ENCODE measurements around the gene BOC.

Gene BOC

DNA sequence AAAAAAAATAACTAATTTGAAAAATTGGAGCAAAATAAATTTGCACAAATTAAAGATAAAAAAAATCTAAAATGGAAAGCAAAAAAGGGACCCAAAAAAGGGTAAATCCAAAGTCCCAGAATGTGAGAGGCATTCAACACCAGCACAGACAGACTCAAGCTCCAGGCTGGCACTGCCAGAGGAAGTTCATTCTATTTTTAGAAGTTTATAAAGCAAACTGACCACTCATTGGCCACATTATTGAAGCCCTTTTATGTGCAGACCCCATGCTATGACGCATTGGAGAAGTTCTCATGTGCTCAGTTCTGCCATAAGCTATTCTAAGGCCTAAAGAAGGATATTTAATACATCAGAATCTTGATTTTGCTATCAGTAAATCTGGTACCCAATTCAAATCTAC, 17.6 kb upstream of the BOC start:
- no peak for DNase-seq (ENCODE audit: low read depth)

DNA sequence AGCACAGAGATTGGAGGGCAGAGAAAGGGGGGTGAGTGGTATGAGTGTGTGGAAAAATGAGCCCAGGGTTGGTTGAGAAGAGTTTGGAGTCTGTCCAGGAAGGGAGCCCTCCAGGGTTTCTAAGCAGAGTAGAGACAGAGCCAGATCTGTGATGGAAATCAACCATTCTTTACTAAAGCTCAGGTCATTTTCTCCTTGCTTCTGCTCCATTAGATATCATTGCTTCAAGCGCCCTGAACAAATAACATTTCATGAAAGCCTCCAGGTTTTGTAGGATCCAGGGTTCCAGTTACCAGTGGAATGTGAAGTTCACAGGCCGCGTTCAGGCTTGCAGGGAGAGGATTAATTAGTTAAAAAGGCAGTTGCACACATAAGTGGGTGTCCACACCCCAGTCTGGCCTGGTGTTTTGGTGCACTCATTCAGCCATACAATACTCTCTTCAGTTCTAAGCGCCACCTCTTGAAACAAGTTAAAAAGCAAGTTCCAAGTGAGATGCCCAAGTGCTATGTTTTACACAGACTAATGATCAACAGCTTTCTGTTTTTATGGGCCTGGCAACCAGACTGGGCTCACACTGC, 16.4 kb upstream of the BOC start:
- no peak for DNase-seq (ENCODE audit: low read depth)

DNA sequence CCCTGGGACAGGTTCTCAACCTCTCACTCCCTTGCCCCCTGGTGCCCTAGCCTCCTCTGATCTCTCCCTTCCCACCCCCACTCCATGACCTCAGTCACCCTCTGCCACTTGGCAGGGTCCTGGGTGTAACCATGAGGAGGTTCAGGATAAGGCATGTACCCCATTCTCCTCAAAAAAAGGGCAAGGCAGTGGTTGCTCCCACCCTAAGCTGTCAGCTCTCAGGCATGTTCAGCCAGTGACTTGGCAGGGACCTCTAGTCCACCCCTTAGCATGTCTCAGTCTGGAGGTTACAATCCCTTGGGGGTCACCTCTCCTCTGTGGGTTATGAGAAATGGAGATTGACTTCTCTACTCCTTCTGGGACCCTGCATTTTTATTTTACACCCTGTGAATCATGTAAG, 11.0 kb upstream of the BOC start:
- DNase-seq (ENCODE audit: low read depth) = no peak

DNA sequence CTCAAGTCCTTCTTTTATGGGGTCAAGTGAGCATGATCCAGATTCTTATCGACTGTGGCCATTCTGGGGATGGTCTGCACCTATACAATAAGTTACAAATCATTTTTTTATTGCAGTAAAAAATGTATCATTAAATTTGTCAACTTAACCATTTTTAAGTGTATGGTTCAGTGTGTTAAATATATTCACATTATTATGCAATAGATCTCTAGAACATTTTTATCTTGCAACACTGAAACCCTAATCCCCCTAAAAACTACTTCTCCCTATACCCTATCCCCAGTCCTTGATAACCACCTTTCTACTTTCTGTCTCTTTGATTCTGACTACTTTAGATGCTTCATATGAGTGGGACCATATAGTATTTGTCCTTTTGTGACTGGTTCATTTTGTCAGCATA, 10.4 kb upstream of the BOC start:
- DNase-seq (ENCODE audit: low read depth) = no peak

DNA sequence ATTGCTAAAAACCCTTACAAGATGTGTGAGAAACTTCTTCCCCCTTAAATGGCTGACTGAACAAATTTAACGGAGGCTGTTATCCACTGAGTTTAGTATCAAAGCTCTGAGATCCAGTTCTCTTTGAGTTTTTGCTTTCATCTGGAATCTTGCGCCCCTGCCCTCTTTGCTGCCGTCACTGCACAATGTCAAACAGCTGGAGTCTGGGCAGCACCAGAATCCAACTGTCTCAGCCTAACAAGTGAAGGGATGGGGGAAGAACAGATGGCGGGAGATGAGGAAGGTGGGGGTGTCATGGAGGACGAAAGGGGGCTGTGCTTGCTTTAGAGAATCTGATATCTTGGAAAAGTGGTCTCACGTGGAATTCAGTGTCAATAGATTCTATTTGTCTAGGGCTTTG, 7.0 kb upstream of the BOC start:
- no peak for DNase-seq (ENCODE audit: low read depth)

DNA sequence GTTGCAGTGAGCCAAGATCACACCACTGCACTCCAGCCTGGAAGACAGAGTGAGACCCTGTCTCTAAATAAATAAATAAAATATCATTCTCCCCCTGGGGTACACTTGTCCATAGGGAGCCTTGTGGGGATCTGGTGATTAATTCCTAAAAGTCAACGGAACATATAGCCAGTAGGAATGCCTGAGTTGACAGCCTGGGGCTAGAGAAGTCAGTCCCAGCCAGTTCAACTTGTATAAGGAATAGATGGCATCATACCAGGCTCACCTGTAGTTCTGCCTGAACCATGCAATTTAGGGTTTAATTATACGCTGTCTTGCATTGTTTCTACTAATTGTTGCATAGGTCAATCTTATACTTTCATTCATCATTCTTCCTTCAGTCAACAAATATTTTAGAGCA, 5.9 kb upstream of the BOC start:
- DNase-seq (ENCODE audit: low read depth) = no peak

DNA sequence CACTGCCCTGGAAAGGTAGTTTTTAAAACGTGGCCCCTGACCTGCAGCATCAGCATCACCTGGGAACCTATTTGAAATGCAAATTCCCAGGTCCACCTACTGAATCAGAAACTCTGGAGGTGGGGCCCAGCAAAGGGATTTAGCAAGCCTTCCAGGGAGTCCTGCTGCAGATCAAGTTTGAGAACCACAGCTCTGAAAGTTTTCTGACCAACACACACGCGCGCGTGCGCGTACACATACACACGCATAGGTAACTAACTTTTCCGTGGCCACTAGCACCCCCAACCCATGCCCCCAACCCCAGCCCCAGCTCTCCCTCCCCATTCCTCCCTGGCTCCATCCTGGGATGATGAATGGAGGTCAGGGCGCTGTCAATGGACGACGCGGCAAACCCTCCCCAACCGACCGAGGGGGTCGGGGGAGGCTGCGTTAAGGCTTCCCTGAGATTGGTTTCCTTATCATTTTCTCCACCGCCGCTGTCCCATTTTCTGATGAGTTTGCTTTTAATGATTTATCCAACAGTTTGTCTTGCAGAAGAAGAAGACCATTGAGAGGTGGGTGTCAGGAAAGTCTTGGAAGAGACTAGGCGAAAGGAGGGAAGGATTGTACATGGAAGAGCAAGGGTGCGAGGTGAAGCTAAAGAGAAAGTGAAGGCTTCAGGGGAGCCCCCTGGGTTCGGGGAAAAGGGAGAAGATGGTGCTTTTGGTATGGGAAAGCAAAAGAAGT, 590 bp upstream of the BOC start:
- DNase-seq (ENCODE audit: low read depth) = no peak

DNA sequence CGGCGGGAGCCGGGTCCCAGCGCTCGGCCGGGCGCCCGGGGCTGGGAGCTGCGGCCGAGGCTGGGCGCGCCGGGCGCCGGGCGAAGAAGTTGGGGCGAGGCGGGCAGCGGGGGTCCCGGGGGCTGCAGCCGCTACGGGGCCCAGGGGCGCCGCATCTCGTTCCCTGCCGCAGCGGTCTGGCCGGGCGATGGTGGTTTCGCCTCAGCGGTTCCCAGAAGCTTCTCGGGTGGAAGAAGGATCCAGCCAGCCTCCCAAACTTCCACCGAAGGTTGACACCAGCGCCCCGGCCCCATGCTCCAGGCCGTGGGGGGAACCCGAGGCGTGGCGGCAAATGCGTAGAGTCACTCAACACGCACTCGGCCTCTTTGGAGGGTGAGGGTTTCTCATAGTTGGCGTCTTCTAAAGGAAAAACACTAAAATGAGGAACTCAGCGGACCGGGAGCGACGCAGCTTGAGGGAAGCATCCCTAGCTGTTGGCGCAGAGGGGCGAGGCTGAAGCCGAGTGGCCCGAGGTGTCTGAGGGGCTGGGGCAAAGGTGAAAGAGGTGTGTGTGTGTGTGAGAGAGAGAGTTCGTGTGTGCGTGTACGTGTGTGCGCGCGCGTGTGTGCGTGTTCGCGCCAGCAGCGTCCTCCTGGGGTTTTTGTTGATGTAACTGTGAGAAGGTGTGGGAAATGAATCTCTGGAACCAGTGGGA, 940 bp downstream of the BOC start:
- DNase-seq (ENCODE audit: low read depth) = no peak

DNA sequence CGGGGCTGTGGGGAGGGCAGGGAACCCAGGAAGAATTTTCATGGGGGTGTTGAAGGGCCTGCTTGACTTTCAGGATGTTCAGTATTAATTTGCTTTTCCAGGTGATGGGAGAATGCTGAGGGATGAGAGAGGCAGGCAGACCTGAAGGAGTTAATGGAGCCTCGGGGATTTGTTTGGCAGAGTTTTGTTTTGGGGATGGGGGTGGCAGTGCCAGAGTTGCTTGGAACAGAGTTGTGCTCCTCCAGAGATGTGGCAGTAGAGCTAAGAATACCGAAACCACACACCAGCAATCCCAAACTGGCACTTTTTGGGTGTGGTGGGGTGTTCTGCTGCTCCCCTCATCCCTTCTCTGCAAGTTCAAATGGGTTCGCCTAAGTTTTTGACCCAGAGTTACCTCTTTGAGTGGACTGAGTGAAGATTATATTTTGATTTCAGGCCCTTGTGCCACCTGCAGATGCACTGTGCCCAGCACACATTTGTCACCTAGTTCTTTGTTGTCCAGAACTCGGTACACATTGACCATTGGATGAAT, 1.6 kb downstream of the BOC start:
- DNase-seq (ENCODE audit: low read depth) = no peak

DNA sequence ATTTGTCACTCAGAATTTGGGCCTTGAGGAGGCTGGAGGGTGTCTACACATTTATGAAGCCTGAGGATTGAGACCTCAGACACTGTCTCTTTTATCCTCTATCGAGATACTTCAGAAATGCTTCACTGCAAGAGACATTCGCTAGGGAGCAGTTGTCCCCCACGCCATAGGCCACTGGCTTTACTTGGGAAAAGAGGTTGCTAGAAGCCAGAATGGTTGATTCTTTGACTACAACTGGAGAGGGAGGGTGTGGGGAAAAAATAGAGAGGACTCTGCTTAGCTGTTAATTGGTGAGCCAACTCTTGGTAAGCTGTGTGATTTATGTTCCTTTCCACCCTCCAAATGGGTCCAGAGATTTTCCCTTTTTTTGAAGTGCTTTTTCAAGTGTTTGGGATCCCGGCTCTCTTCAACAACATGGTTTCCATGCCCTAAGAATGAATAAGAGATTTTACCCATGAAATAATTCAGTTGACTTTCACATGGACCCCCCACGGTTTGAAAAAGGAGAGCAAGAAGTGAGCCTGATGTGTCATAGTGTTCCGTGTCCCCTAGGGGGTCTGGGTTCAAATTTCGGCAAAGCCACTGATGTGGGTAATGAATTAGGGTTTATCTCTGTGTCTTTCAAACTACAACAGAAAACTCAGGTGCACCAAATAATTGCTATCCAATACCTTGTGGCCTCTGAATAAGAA, 2.7 kb downstream of the BOC start:
- no peak for DNase-seq (ENCODE audit: low read depth)

DNA sequence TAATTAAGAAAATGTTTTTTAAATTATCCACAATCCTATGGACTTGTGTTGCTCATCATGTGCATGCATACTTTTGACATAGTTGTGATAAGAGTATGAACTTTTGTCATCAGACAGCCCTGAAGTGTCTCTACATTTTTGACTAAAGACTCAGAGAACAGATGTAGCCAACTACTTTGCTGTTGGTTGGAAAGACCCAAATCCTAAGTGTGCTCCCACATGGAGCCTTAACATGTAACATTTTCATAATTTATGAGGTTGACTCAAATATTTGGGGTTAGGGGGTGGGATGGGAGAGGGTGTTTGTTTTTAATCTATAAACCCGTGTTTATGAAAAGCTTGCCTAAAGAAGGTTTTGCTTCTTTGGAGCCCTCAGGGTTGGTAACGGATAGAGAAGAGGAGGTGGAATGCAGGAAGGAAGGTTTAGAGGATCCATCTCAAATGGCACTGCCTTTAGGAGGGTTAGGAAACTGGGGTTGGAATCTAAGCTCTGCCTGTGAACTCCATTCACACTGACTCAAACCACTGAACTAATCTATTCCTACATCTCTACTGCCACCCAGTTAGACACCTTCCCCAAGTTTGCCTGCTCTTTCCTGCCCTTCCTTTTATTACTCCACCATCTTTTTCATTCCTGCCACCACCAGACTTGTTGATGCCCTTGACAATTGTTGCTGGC, 3.7 kb downstream of the BOC start:
- no peak for DNase-seq (ENCODE audit: low read depth)

DNA sequence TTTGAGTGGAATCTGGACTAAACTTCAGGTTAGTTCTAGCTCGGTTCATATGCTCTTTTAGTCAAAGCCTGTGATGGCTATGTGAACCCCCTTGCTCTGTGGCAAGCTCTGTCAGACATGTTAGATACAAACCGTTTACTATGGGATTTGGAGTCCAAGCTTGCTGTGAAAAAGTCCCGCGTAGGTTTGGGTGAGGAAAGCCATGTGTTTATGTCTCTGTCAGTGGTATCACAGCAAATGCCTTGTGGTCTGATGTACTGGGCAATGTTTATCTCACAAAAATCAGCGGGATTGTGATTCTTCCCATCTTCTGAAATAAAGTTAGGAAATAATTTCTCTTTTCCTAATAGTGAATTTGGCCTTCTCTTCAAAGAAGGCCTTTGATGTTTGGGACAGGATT, 5.0 kb downstream of the BOC start:
- no peak for DNase-seq (ENCODE audit: low read depth)

DNA sequence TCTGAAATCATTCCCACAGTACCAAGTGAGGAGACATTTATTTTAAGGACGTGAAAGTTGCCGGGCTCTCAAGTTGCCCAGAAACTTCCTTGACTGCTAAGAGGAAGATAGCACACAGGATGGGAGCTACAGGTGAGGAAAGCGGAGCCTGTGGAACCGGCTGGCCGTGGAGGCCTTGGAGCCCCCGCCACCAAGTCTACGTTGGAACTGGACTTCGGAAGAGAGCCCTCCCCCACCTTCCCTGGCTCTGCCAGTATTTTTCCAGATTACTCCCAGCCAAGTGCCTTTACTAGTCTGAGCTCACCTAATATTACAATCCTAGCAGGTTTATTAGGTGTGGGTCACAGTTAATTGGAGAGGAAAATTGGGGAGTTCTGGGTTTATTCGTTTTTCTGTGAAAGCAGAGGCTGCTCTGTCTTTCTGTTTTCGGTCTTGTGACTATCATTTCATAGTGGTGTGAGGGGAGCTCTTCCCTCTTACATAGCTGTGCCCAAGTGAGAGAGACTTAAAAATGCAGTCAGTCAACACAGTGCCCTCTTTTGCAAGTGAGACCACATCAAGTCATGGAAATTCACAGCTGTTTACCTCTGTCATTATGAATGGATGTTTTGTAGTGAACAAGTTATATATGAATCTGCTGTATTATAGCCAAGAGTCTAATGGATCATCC, 6.8 kb downstream of the BOC start:
- DNase-seq (ENCODE audit: low read depth) = no peak

DNA sequence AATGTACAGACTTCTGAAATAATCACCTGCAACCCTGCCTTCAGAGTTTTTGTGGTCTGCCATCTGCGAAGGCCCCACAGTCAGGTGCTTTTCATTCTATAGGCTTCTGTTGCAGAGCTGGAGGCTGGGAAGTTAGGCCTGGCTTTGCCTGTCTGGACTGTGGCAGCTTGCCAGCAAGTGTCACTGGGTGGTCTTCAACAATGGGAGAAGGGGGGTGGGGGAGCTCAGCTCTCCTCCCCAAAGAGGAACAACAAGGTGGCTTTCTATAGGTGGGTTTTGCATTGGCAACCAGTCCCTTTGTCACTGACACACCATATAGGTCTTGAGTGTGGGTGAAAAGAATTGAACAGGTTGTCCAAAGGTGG, 7.3 kb downstream of the BOC start:
- DNase-seq (ENCODE audit: low read depth) = no peak

DNA sequence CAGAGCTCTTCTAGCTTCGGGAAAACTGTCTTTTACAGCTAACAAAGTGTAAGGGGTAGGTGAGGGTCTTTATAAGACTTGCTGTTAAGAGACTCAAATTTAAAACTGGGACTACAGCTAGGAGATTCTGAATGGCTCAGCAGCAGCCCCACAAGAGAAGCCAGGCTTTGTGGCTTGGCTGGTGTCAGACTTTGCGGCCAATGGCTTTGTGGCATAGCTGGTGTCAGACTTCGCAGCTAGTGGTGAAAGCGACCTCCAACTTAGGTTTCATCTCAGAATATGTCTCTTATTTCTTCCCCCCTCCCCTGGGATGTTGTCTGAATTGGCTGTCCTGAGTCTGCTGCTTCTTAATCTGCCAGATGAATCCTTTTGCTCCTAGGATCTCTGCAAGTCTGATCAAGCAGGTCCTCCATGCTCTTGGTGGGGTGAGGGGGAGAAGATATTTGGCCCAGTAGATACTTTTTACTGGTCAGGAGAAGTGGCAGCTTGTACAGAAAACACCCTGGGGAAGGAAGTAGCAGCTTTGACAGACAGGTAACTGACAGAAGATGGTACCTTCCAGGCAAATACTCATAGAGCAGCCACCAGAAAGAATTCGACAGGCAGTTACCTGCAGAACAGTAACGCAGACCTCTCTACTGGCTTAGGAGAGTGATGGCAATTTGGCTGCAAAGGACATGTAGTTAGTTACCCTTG, 8.4 kb downstream of the BOC start:
- DNase-seq (ENCODE audit: low read depth) = no peak

DNA sequence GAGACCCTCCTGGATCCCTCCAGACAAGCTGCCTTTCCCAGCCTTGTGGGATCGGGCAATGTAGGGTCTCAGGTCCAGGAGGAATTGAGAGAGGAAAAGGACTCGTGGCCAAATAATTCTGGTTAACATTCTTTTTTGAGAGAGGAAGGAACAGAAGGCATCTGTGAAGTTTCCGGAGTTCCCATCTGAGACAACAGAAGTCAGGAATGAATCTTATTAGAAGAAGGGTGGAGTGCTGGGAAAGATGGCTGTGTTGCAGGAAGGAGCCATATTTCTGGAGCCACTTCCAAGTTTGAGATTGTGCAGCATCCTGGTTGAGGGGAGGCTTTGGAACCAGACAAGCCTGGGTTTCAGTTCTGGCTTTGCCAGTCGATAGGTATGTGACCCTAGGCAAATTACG, 9.4 kb downstream of the BOC start:
- DNase-seq (ENCODE audit: low read depth) = no peak

DNA sequence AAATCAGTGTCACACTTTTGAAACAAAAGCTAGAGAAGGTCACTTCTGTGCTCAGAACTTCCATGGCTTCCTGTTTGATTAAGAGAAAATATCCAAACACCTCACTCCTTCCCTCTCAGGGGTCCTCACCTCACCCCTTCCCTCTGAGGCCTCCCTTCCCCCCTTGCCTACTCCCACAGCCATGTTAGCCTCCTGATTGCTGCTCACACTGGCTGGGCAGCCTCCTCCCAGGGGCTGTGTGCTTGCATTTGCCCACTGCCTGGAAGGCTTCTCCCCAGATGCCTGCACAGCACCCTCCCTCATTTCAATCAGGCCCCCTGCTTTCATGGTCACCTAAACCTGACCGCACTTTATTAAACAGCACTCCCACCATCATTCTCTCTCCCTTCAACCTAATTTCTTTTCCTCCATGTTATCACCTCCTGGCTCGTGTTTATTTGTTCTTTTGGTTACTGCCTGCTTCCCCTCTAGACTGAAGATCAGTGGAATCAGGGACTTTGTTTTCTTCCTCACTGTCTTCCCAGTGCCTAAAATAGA, 10.4 kb downstream of the BOC start:
- DNase-seq (ENCODE audit: low read depth) = no peak

DNA sequence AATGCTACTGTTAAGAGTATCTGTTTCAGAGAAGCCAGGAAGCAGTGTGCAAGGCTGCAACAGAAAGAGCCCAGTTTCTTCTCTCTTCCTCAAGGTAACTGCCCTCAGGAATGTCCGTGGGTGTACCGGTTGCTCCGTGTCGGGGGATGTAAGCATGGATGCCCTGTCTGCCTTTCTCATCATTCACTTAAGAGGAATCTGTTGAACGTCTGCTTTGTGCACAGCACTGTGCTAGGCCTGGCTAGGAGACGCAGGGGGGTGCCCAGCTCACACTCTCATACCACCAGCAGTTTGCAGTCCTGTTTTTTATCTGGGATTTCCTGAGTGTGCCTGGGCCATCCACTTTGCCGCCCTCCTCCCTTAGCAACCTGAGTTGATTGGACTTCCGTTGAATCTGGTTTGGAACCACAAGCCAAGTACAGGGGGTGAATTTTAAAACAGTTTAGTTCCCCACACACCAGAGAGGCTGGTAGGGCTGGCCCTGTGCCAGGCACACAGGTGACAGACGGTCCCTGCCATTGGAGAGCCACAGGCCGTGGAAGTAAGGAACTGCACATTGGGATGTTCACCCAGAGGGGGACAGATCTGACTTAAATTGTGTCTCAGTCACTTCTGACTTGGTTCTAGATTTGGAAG, 11.2 kb downstream of the BOC start:
- DNase-seq (ENCODE audit: low read depth) = no peak

DNA sequence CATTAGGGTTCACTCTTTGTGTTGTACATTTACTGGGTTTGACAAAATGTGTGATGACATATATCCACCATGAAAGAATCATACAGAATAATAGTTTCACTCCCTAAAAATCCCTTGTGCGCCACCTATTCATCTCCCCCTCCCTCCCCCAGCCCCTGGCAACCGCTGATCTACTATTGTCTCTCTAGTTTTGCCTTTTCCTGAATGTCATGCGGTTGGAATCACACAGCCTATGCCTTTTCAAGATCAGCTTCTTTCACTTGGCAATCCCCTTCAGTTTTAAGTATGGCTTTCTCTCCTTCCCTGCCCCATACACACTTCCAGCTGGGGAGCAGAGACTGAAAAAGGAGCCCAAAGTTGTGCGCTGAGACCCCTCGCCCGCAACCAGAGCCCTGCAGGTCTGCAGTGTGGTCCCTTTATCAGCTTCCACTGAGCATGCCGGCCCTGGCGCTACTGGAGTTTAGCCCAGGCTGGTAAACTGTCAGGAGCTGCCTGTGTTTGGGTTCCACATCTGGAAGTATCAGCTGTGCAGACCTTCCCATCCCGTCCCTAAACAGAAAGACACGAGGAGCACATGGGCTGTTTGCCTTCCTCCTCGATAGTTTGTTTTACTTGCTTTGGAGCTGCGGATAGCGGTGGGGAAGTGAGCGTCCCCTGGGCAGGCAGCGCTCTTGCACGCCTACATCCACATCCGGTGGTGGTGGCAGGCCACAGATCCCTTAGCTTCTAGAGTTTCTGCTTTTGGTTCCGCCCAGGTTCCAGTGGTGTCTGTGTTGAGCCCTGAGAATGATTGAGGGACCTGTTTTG, 12.3 kb downstream of the BOC start:
- DNase-seq (ENCODE audit: low read depth) = no peak

DNA sequence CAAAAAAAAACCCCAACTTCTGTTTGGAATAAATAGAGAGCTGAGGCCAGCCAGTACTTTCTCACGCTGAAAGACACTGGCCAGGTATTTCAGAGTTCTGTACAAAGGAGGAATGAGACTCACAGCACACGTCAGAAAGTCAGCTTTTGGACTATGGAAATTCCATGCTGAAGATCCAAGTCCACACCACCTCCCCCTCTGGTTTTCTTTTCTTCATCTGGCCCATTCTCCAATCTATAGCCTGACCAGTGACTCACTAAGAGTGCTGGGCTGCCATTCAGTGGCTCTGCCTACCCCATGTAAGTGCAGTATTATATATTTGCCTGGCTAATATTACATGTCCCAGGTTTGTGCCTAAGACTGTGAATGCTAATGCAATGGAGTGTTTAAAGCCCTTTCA, 13.9 kb downstream of the BOC start:
- DNase-seq (ENCODE audit: low read depth) = no peak
